CD4-positive, alpha-beta T cell treated with Interleukin-12 subunit alpha and Interleukin-12 subunit beta, for 1 hour (primary cell): ENCODE measurements around the gene TLK2.

Experiments
- DNase-seq: peaks from one replicate; pipeline ENCODE4 v3.0.0-alpha.2; 2020

TLK2 gene

DNA sequence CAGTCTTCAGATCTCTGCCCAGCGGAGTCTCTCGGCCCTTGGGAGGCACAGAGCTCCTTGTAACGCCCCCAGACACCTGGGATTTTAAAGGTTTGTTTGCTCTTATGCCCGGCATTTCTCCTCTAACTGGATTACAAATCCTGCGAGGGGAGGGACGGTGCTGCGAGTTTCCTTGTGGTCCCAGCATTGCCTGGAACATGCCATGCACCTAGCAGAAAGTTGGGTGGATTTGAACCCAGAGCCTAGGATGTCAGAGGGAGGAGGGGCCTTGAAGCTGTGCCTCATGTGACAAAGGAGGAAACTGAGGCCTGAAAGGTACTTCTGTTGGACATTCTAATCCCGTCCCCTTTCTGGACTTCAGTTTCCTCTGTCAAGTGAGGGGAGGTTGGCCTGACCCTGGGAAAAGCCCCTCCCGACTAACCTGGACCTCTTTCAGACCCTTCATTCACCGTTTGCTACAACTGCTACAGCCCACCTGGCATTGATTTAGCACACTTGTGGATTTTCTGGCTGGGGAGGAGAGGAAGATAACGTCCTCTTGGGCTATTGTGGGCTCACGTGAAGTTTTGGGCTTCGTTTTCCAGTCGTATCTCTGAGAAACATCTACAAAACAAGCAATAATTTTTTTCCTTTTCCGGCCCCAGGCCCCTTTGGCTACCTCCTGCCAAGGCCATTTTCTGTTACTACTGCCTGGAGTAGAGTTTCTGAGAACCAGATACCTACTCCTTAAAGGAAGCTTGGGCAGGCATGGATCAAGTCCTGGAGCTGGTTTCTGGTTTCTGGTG, 179.7 kb downstream of the TLK2 start:
- no peak for DNase-seq

DNA sequence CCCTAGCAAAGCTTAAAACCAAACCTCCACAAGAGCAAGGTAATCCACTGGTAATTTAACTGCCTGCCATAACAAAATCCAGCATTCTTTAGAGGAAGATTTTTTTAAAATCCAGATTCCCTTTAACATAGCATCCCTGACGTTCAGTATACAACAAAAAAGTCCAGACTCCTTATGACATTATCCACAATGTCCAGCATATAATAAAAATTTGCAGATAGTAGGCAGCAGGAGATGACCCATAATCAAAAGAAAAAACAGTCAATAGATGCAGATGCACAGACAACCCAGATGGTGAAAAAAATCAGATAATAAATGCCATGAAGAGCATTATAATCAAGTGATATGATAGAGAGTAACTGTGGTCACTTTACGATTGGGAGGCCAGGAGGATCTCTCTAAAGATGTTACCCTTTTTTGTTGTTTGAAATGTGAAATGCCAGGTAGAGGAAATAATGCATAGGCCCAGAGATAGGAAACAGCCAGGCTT, 182.0 kb downstream of the TLK2 start:
- DNase-seq = no peak

DNA sequence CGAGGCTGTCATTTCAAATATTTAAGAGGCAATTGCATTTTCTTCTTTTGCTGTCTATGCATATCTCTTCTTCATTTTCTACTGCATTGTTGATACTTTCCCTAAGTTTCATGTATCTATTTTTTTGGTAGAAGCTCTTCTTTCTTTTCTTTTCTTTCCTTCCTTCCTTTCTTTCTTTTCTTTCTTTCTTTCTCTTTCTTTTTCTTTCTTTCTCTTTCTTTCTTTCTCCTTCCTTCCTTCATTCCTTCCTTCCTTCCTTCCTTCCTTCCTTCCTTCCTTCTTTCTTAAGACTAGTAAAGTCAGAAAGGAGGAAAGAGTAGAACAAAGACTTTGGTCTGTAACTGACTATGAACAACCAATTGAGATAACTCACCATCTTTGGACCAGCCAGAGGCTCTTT, 182.7 kb downstream of the TLK2 start:
- DNase-seq = no peak

DNA sequence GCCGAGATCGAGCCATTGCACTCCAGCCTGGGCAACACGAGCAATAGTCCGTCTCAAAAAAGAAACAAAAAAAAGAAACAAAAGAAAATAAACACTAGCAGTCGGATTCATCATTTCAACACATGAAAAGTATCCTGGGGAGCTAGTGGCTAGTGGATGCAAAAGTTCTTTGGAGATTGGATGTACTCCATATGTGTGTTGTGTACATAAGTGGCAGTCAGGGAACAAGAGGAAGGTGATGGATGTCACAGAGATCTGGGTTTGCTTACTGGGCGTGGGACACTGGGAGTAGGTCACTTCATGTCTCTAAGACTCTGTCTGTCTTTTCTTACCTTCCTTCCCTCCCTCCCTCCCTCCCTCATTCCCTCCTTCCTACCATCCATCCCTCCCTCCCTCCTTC, 184.2 kb downstream of the TLK2 start:
- DNase-seq = no peak
